ENCODE measurements around the gene SYNC. TPM values are rescaled to one million over a fixed set of nuclear protein-coding genes. Genes with fewer than 3 reads are reported as not detected.
A peak's percentile ranks its signal among the peaks of the same experiment; 100 is the strongest.
"Not testable (repeated sequence)": the region's sequence is repeated elsewhere in the genome, so short reads cannot be mapped to it uniquely, and the experiment has no call there.

Gene SYNC
- total RNA-seq, 1 experiment from 2014 or later: 4.8 TPM

- peak; percentile 96 for DNase-seq (ENCODE audit: low read depth)
Measured at GRCh38 chr1:32724678-32725614, 22.4 kb upstream of the SYNC start.

GRCh38 chr1:32719681-32720275, 17.2 kb upstream of the SYNC start:
- no peak for DNase-seq (ENCODE audit: low read depth)

GRCh38 chr1:32718527-32718926, 16.0 kb upstream of the SYNC start:
- no peak for DNase-seq (ENCODE audit: low read depth)

- DNase-seq (ENCODE audit: low read depth): no peak
Measured at GRCh38 chr1:32718036-32718435, 15.5 kb upstream of the SYNC start.

GRCh38 chr1:32717503-32717902, 14.9 kb upstream of the SYNC start:
- DNase-seq (ENCODE audit: low read depth): no peak

GRCh38 chr1:32716312-32717148, 14.0 kb upstream of the SYNC start:
- no peak for DNase-seq (ENCODE audit: low read depth)

GRCh38 chr1:32715901-32716311, 13.3 kb upstream of the SYNC start:
- DNase-seq (ENCODE audit: low read depth): no peak

- no peak for DNase-seq (ENCODE audit: low read depth)
Measured at GRCh38 chr1:32714277-32714676, 11.7 kb upstream of the SYNC start.

- DNase-seq (ENCODE audit: low read depth): no peak
Measured at GRCh38 chr1:32713081-32713480, 10.5 kb upstream of the SYNC start.

- not testable (repeated sequence) for DNase-seq (ENCODE audit: low read depth)
Measured at GRCh38 chr1:32711221-32711620, 8.7 kb upstream of the SYNC start.

- DNase-seq (ENCODE audit: low read depth): no peak
Measured at GRCh38 chr1:32709476-32709875, 6.9 kb upstream of the SYNC start.

GRCh38 chr1:32709075-32709474, 6.5 kb upstream of the SYNC start:
- DNase-seq (ENCODE audit: low read depth): no peak

- no peak for DNase-seq (ENCODE audit: low read depth)
Measured at GRCh38 chr1:32706491-32706890, 3.9 kb upstream of the SYNC start.

- no peak for DNase-seq (ENCODE audit: low read depth)
Measured at GRCh38 chr1:32705516-32705915, 2.9 kb upstream of the SYNC start.

GRCh38 chr1:32703479-32704291, 1.1 kb upstream of the SYNC start:
- DNase-seq (ENCODE audit: low read depth): peak; percentile 67

GRCh38 chr1:32701951-32702598, 495 bp downstream of the SYNC start:
- no peak for DNase-seq (ENCODE audit: low read depth)

GRCh38 chr1:32701421-32701911, 1.1 kb downstream of the SYNC start:
- DNase-seq (ENCODE audit: low read depth): no peak

- not testable (repeated sequence) for DNase-seq (ENCODE audit: low read depth)
Measured at GRCh38 chr1:32696996-32697395, 5.6 kb downstream of the SYNC start.

- DNase-seq (ENCODE audit: low read depth): no peak
Measured at GRCh38 chr1:32696041-32696440, 6.5 kb downstream of the SYNC start.

Measured in HT1080 (cell line).